ENCODE results near the gene GAGE10.
"Not testable (repeated sequence)": the region's sequence is repeated elsewhere in the genome, so short reads cannot be mapped to it uniquely, and the experiment has no call there.

Gene GAGE10

DNA sequence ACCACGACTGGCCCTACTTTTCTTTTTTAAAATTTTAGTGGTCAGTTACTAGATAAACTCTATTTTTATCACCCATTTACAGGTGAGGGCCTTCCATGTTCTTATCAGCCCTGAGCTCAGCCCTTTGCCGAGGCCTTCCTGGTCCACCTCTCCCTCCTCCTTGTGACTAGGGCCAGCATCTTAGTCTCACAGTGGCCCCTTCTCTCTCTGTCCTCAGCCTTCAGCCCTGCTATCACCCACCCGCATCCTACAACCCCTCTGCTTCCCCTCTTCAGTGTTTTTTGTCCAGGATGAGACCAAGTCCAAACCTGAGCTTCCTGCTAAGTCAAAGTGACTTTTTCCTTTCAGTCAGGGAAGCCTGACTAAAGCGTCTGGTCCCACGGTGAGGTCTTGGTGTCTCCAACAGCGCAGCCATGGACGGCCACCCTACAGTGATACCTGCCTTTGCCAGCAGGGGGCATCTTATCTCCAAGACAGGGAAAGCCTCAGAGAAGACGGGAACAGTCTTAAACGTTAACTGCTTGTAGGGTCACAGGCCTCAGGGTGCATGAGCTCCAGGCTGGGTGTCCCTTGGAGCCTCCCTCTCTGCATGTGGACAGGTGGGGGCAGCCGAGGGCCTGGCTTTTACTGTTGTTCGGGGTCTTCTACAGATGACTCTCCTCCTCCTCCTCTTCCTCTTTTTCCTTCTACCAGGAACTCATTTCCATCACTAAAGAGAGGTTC, 11.7 kb upstream of the GAGE10 start:
- Histone ChIP-seq H3K4me3 (ENCODE audit: low read depth in 1 of 2, low read length in 2 of 2) (no peak overlapping the region), H3K4me1 (ENCODE audit: control insufficient read depth in 1 of 2, insufficient read depth in 2 of 2, low read length in 2 of 2) (no peaks in the 10 kb centered on the region), H3K9me3 (ENCODE audit: control insufficient read depth in 1 of 2, low read length in 2 of 2) (no peaks in the 10 kb centered on the region), H3K36me3 (ENCODE audit: control insufficient read depth in 1 of 2, insufficient read depth in 2 of 2, low read length in 2 of 2) (no peaks in the 10 kb centered on the region), H3K27me3 (ENCODE audit: control insufficient read depth in 1 of 2, insufficient read depth in 2 of 2, low read length in 2 of 2) (no peaks in the 10 kb centered on the region), H3K27ac (ENCODE audit: low read depth, low read length) (no peak overlapping the region), H3K9ac (ENCODE audit: low read depth in 1 of 2, low read length in 2 of 2) (no peak overlapping the region)

DNA sequence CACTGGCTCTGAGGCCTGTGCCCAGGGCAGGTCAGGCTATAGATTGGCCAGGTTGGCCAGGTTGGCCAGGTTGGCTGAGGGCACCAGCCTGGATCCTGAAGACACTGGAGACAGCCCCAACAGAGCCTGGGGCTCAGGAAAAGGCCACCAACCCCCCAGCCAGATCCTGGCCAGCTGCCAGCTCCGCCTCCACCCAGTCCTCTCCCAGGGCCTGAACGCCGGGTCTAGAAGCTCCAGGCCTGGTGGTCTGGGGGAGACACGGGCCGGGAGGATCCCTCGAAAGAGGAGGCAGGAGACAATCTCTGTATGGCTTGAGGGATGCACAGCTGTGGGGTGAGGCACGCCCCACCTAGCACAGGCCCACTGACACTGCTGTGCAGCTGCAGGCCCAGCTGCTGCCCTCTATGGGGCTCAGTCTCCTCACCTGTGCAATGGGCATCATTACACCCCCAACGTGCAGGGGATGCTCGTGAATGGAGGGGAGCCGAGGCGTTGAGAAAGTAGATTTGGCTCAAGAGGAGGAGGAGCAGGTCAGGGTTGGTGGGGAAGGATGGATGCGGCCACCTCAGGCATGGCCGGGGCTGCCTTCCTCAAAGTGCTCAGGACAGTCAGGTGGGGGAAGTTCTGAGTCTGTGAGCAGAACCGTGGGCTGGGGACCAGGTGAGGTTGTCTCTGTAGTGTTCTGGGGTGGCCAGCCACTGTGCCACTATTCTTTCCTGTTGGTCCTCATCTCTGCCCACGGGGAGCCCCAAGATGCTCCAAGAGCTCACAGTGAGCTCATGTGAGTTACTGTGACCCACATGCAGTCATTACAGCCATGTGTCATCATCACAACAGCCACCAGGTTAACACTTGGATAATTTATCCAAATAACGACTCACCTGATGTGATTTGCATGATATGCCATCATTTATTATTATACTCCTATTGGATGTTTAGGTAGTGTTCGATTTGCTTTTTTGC, 10.8 kb upstream of the GAGE10 start:
- no peaks in the 10 kb centered on the region for H3K4me1 ChIP-seq (ENCODE audit: control insufficient read depth in 1 of 2, insufficient read depth in 2 of 2, low read length in 2 of 2)
- no peaks in the 10 kb centered on the region for H3K36me3 ChIP-seq (ENCODE audit: control insufficient read depth in 1 of 2, insufficient read depth in 2 of 2, low read length in 2 of 2)
- H3K4me3 ChIP-seq (ENCODE audit: low read depth in 1 of 2, low read length in 2 of 2) = no peak overlapping the region
- H3K9me3 ChIP-seq (ENCODE audit: control insufficient read depth in 1 of 2, low read length in 2 of 2) = no peaks in the 10 kb centered on the region
- no peaks in the 10 kb centered on the region for H3K27me3 ChIP-seq (ENCODE audit: control insufficient read depth in 1 of 2, insufficient read depth in 2 of 2, low read length in 2 of 2)
- no peak overlapping the region for H3K27ac ChIP-seq (ENCODE audit: low read depth, low read length)
- H3K9ac ChIP-seq (ENCODE audit: low read depth in 1 of 2, low read length in 2 of 2) = no peak overlapping the region

DNA sequence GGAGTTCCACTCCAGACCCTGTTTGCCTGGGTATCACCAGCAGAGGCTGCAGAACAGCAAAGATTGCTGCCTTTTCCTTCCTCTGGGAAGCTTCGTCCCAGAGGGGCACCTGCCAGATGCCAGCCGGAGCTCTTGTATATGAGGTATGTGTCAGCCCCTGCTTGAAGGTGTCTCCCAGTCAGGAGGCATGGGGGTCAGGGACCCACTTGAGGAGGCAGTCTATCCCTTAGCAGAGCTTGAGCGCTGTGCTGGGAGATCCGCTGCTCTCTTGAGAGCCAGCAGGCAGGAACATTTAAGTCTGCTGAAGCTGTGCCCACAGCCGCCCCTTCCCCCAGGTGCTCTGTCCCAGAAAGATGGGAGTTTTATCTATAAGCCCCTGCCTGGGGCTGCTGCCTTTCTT, 4.2 kb upstream of the GAGE10 start:
- H3K4me3 ChIP-seq (ENCODE audit: low read depth in 1 of 2, low read length in 2 of 2); H3K27ac ChIP-seq (ENCODE audit: low read depth, low read length); H3K27me3 ChIP-seq (ENCODE audit: control insufficient read depth in 1 of 2, insufficient read depth in 2 of 2, low read length in 2 of 2): not testable (repeated sequence)

DNA sequence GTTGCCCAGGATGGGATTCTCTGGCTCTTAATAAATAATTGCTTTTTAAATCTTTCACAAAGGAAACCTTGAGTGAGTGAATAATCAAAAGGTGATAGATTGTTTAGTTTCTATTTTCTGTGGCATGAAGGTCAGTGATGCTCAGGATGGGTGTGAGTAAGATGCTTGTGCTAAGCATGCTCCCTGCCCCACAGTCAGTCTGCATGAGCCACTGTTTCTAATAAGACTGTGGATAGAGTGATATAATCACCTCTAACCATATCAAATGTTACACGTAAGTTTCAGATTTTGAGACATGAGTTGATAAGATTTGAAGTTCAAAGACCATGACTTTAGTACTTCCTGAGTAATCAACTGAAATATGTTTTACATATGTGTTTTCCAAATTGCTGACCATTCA, 2.7 kb upstream of the GAGE10 start:
- Histone ChIP-seq H3K27ac (ENCODE audit: low read depth, low read length) (no peak overlapping the region), H3K9me3 (ENCODE audit: control insufficient read depth in 1 of 2, low read length in 2 of 2) (no peaks in the 10 kb centered on the region), H3K4me3 (ENCODE audit: low read depth in 1 of 2, low read length in 2 of 2) (no peak overlapping the region), H3K4me1 (ENCODE audit: control insufficient read depth in 1 of 2, insufficient read depth in 2 of 2, low read length in 2 of 2) (no peaks in the 10 kb centered on the region), H3K9ac (ENCODE audit: low read depth in 1 of 2, low read length in 2 of 2) (no peak overlapping the region), H3K27me3 (ENCODE audit: control insufficient read depth in 1 of 2, insufficient read depth in 2 of 2, low read length in 2 of 2) (no peaks in the 10 kb centered on the region), H3K36me3 (ENCODE audit: control insufficient read depth in 1 of 2, insufficient read depth in 2 of 2, low read length in 2 of 2) (no peaks in the 10 kb centered on the region)

More for the DNA sequence above, 4.2 kb upstream of the GAGE10 start:
- H3K9ac ChIP-seq (ENCODE audit: low read depth in 1 of 2, low read length in 2 of 2); H3K36me3 ChIP-seq (ENCODE audit: control insufficient read depth in 1 of 2, insufficient read depth in 2 of 2, low read length in 2 of 2); H3K4me1 ChIP-seq (ENCODE audit: control insufficient read depth in 1 of 2, insufficient read depth in 2 of 2, low read length in 2 of 2); H3K9me3 ChIP-seq (ENCODE audit: control insufficient read depth in 1 of 2, low read length in 2 of 2): not testable (repeated sequence)

DNA sequence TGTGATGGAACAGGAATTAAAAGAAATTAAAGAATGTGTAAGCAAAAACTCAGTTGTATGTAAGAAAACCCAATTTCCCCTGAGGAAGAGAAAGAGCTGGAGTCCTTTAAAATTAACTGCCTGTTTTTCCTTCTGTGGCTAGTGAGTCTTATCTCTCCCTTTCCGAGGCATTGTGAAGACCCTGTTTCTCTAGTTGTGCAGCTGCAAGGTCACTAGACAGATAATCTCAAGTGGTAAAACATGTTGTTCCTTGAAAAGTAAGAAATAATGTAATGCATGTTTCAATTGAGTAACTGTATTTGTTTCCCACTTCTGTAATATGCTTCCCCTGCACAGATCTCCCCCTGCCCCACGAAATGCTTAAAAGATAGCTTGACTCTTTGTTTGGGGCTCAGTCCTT, 4.3 kb downstream of the GAGE10 start:
- H3K4me1 ChIP-seq (ENCODE audit: control insufficient read depth in 1 of 2, insufficient read depth in 2 of 2, low read length in 2 of 2); H3K27me3 ChIP-seq (ENCODE audit: control insufficient read depth in 1 of 2, insufficient read depth in 2 of 2, low read length in 2 of 2); H3K27ac ChIP-seq (ENCODE audit: low read depth, low read length); H3K9ac ChIP-seq (ENCODE audit: low read depth in 1 of 2, low read length in 2 of 2); H3K36me3 ChIP-seq (ENCODE audit: control insufficient read depth in 1 of 2, insufficient read depth in 2 of 2, low read length in 2 of 2); H3K4me3 ChIP-seq (ENCODE audit: low read depth in 1 of 2, low read length in 2 of 2); H3K9me3 ChIP-seq (ENCODE audit: control insufficient read depth in 1 of 2, low read length in 2 of 2): not testable (repeated sequence)

DNA sequence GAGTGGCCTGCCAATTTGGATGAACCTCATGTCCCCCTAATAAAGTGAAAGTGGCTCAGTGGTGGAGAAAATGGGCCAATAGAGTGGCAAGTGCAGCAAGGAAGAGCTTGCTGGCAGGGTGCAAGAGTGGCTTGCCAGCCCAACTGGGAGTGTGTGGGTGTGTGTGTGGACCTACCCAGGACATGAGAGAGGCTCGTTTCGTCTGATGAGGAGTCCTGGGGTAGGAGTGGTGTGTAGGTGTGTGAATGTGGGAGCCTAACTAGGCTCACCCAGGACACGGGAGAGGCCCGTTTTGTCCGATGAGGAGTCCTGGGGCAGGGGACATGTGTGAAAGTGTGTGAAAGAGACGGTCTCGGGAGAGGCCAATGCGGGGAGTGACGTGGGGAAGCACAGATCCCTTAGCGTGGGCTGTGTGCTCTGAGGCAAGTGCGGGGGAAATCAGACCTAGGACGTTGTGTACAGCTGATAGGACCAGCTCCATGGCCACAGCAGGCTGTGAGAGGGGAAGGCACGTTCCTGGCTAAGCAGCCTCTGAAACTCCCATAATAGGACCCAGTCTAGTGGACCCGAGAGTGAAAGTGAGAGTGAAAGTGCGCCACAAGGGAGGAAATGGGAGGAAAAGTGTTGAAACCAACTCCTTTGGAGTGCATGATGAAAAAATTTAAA, 5.3 kb downstream of the GAGE10 start:
- Histone ChIP-seq H3K36me3 (ENCODE audit: control insufficient read depth in 1 of 2, insufficient read depth in 2 of 2, low read length in 2 of 2) (no peaks in the 10 kb centered on the region), H3K9ac (ENCODE audit: low read depth in 1 of 2, low read length in 2 of 2) (peak overlapping the region; percentile 25 to 47), H3K27ac (ENCODE audit: low read depth, low read length) (no peak overlapping the region), H3K4me3 (ENCODE audit: low read depth in 1 of 2, low read length in 2 of 2) (peak overlapping the region; percentile 43 to 57), H3K9me3 (ENCODE audit: control insufficient read depth in 1 of 2, low read length in 2 of 2) (no peaks in the 10 kb centered on the region), H3K4me1 (ENCODE audit: control insufficient read depth in 1 of 2, insufficient read depth in 2 of 2, low read length in 2 of 2) (peaks cover 0 to 5% of the 10 kb centered on the region in 2 donors), H3K27me3 (ENCODE audit: control insufficient read depth in 1 of 2, insufficient read depth in 2 of 2, low read length in 2 of 2) (no peaks in the 10 kb centered on the region)

DNA sequence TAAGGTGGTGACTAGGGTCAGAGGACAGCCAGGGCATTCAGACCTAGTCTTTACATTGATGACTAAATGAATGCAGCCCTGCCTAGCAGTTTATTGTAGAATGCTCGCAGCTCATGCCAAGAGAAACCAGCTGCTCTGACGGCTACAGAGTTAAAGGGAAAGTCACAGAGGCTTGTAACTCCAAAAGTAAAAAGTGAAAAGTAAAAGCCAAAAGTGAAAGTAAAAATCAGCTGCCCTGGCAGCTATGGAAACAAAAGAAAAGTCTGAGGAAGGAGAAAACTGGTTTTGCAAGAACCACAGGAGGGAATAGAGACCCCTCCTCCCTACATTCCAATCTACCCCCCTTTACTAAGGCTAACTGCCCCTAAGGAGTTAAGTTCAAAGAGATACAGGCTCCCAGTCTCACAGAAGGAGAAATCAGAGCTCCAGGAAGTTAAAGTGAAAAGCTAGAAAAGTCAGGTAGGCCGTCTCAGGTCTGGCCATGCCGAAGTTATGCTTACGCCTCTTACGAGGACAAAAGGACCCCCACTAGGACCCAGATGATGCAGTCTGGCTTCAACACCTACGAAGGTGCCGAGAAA, 6.0 kb downstream of the GAGE10 start:
- peaks cover 0 to 5% of the 10 kb centered on the region in 2 donors for H3K4me1 ChIP-seq (ENCODE audit: control insufficient read depth in 1 of 2, insufficient read depth in 2 of 2, low read length in 2 of 2)
- no peaks in the 10 kb centered on the region for H3K9me3 ChIP-seq (ENCODE audit: control insufficient read depth in 1 of 2, low read length in 2 of 2)
- H3K4me3 ChIP-seq (ENCODE audit: low read depth in 1 of 2, low read length in 2 of 2) = peak overlapping the region; percentile 43 to 57
- H3K27me3 ChIP-seq (ENCODE audit: control insufficient read depth in 1 of 2, insufficient read depth in 2 of 2, low read length in 2 of 2) = no peaks in the 10 kb centered on the region
- no peaks in the 10 kb centered on the region for H3K36me3 ChIP-seq (ENCODE audit: control insufficient read depth in 1 of 2, insufficient read depth in 2 of 2, low read length in 2 of 2)
- H3K27ac ChIP-seq (ENCODE audit: low read depth, low read length) = peak overlapping the region; percentile 20
- H3K9ac ChIP-seq (ENCODE audit: low read depth in 1 of 2, low read length in 2 of 2) = peak overlapping the region in 1 of 2 donors; percentile 25

DNA sequence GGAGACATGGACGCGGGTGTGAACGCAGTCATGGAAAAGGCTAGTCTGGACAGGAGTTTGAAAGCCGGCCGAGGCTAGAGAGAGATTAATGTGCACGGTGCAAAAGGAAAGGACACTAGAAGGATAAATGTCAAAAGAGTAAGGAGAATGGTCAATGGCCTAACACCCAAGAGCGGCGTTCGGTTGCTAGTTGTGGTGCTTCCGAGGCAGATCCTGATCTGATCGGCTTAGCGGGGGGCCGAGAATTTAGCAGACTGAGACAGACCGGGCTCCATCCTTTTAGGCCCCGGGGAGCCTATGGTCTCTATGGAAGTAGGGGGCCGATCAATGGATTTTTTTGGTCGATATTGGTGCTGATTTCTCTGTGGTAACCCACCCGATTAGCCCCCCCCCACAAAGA, 6.9 kb downstream of the GAGE10 start:
- Histone ChIP-seq H3K9ac (ENCODE audit: low read depth in 1 of 2, low read length in 2 of 2) (no peak overlapping the region), H3K4me1 (ENCODE audit: control insufficient read depth in 1 of 2, insufficient read depth in 2 of 2, low read length in 2 of 2) (peaks cover 0 to 5% of the 10 kb centered on the region in 2 donors), H3K27ac (ENCODE audit: low read depth, low read length) (no peak overlapping the region), H3K27me3 (ENCODE audit: control insufficient read depth in 1 of 2, insufficient read depth in 2 of 2, low read length in 2 of 2) (no peaks in the 10 kb centered on the region), H3K9me3 (ENCODE audit: control insufficient read depth in 1 of 2, low read length in 2 of 2) (no peaks in the 10 kb centered on the region), H3K4me3 (ENCODE audit: low read depth in 1 of 2, low read length in 2 of 2) (no peak overlapping the region), H3K36me3 (ENCODE audit: control insufficient read depth in 1 of 2, insufficient read depth in 2 of 2, low read length in 2 of 2) (no peaks in the 10 kb centered on the region)

DNA sequence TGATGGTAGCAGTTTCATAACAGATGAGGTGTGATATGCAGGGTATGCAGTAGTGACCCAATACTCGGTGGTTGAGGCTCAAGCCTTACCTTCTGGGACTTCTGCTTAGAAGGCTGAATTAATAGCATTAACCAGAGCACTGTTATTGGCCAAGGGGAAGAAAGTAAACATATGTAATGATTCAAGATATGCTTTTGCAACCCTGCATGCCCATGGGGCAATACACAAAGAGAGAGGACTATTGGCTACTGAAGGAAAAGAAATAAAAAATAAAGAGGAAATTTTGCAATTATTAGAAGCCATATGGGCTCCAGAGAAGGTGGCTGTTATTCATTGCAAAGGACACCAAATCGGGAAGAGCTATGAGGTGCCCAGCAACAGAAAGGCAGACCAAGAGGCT, 8.7 kb downstream of the GAGE10 start:
- Histone ChIP-seq H3K9ac (ENCODE audit: low read depth in 1 of 2, low read length in 2 of 2) (no peak overlapping the region), H3K4me3 (ENCODE audit: low read depth in 1 of 2, low read length in 2 of 2) (no peak overlapping the region), H3K27me3 (ENCODE audit: control insufficient read depth in 1 of 2, insufficient read depth in 2 of 2, low read length in 2 of 2) (no peaks in the 10 kb centered on the region), H3K36me3 (ENCODE audit: control insufficient read depth in 1 of 2, insufficient read depth in 2 of 2, low read length in 2 of 2) (no peaks in the 10 kb centered on the region), H3K27ac (ENCODE audit: low read depth, low read length) (no peak overlapping the region), H3K9me3 (ENCODE audit: control insufficient read depth in 1 of 2, low read length in 2 of 2) (no peaks in the 10 kb centered on the region), H3K4me1 (ENCODE audit: control insufficient read depth in 1 of 2, insufficient read depth in 2 of 2, low read length in 2 of 2) (peaks cover 0 to 5% of the 10 kb centered on the region in 2 donors)
